ENCODE data around the gene PFKFB3. TPM values are rescaled to one million over a fixed set of nuclear protein-coding genes. Genes with fewer than 3 reads are reported as not detected.

The PFKFB3 gene
- total and polyA plus RNA-seq, 2 of the 13 experiments (the other 11 are each of a cell fraction or from before 2014, with no cell fraction given), result 1.2 to 13.3 TPM

GRCh38 chr10:6279540-6280267, 77.0 kb downstream of the PFKFB3 start (continued):
- TF ChIP-seq SALL1 (CRISPR knock-in tag; IDR thresholded peaks at IDR 0.05) (peak; percentile 90), RORA (CRISPR knock-in tag; IDR thresholded peaks at IDR 0.05) (no peak), HOXD1 (CRISPR knock-in tag; IDR thresholded peaks at IDR 0.05) (no peak; the same call in 1 of the 2 replicates), NR2F6 (IDR thresholded peaks at IDR 0.05) (peak; percentile 88), NR2F6 (CRISPR knock-in tag; IDR thresholded peaks at IDR 0.05) (peak; percentile 90), ZNF749 (CRISPR knock-in tag; IDR thresholded peaks at IDR 0.05; ENCODE audit: borderline replicate concordance) (no peak), PPARG (CRISPR knock-in tag; conservative IDR thresholded peaks at IDR 0.05) (no peak), ETS1 (CRISPR knock-in tag; IDR thresholded peaks at IDR 0.05) (no peak), TBL1XR1 (IDR thresholded peaks at IDR 0.05; ENCODE audit: borderline replicate concordance, low read length, partially characterized antibody) (peak; percentile 93), LBX2 (CRISPR knock-in tag; IDR thresholded peaks at IDR 0.05; ENCODE audit: borderline replicate concordance) (no peak), TIGD3 (CRISPR knock-in tag; IDR thresholded peaks at IDR 0.05; ENCODE audit: borderline replicate concordance) (no peak), ZNF460 (CRISPR knock-in tag; IDR thresholded peaks at IDR 0.05; ENCODE audit: borderline replicate concordance) (peak; percentile 14; the same call in 1 of the 2 replicates), CREB1 (IDR thresholded peaks at IDR 0.05) (no peak), CREB1 (CRISPR knock-in tag; IDR thresholded peaks at IDR 0.05) (peak; percentile 68), ZNF230 (CRISPR knock-in tag; IDR thresholded peaks at IDR 0.05) (no peak), CHCHD3 (CRISPR knock-in tag; IDR thresholded peaks at IDR 0.05) (no peak), MEF2D (CRISPR knock-in tag; IDR thresholded peaks at IDR 0.05) (peak; percentile 71; the same call in 1 of the 2 replicates), ZC3H4 (CRISPR knock-in tag; IDR thresholded peaks at IDR 0.05; ENCODE audit: borderline replicate concordance) (no peak), ISX (CRISPR knock-in tag; conservative IDR thresholded peaks at IDR 0.05) (no peak), HDAC6 (IDR thresholded peaks at IDR 0.05; ENCODE audit: low read depth, low read length) (no peak), PTBP1 (IDR thresholded peaks at IDR 0.05; ENCODE audit: low read depth, low read length, poor library complexity, severe bottlenecking) (no peak), FOXC1 (CRISPR knock-in tag; IDR thresholded peaks at IDR 0.05; ENCODE audit: borderline replicate concordance) (no peak), SNRNP70 (IDR thresholded peaks at IDR 0.05; ENCODE audit: low read depth, low read length) (no peak), ZNF883 (CRISPR knock-in tag; IDR thresholded peaks at IDR 0.05; ENCODE audit: not compliant biosample characterization) (no peak), ZNF564 (CRISPR knock-in tag; IDR thresholded peaks at IDR 0.05) (peak; percentile 72; the same call in 1 of the 2 replicates), ZBTB21 (CRISPR knock-in tag; IDR thresholded peaks at IDR 0.05) (0 out of 2 replicates have a peak, but pooled peaks have one; percentile 23), HIC2 (CRISPR knock-in tag; IDR thresholded peaks at IDR 0.05; ENCODE audit: low read depth) (no peak), RFXAP (CRISPR knock-in tag; IDR thresholded peaks at IDR 0.05; ENCODE audit: borderline replicate concordance) (0 out of 2 replicates have a peak, but pooled peaks have one; percentile 53)
